ENCODE data around the gene LHCGR. TPM values are rescaled to one million over a fixed set of nuclear protein-coding genes. Genes with fewer than 3 reads are reported as not detected.

LHCGR gene
- polyA plus RNA-seq, 1 donor from 2014 or later: not detected

DNA sequence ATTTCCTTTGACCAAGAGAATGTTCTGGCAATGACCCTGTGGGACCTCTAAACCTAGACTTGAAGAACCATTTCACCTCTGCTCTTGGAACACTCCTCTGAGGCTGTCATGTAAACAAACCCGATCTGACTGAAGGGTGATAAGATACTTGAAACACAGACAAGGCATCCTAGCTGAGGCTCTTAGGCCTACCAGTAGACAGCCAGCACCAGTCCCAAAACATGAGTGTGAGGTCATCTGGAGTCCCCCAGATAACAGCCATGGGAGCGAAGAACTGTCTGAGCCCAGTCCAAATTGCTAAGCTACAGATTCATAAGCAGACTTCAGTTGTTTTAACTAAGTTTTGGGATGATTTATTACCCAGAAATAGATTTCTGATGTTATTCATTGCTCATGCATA, 39.5 kb upstream of the LHCGR start:
- H3F3A ChIP-seq (ENCODE audit: insufficient read depth, low read length, poor library complexity, severe bottlenecking): peaks cover 8% of the 10 kb centered on the region
- H4K20me1 ChIP-seq (ENCODE audit: insufficient read depth): no peaks in the 10 kb centered on the region
- no peak overlapping the region for H2AFZ ChIP-seq (ENCODE audit: low read depth, low read length)
- no peaks in the 10 kb centered on the region for H3K9me2 ChIP-seq (ENCODE audit: insufficient read depth, low read length)
- no peaks in the 10 kb centered on the region for H3K36me3 ChIP-seq (ENCODE audit: insufficient read depth, low read length)
- no peak overlapping the region for H3K4me2 ChIP-seq (ENCODE audit: low read length)
- H3K9me3 ChIP-seq (ENCODE audit: low read length): no peaks in the 10 kb centered on the region
- no peak for TF ChIP-seq RAD21 (conservative IDR thresholded peaks at IDR 0.05)
- no peak for TF ChIP-seq POLR2AphosphoS5 (IDR thresholded peaks at IDR 0.05)
- TF ChIP-seq MXI1 (conservative IDR thresholded peaks at IDR 0.05; ENCODE audit: poor library complexity, severe bottlenecking): no peak
- no peak for TF ChIP-seq SMC3 (conservative IDR thresholded peaks at IDR 0.05; ENCODE audit: poor library complexity)
- TF ChIP-seq, protein P1, sequence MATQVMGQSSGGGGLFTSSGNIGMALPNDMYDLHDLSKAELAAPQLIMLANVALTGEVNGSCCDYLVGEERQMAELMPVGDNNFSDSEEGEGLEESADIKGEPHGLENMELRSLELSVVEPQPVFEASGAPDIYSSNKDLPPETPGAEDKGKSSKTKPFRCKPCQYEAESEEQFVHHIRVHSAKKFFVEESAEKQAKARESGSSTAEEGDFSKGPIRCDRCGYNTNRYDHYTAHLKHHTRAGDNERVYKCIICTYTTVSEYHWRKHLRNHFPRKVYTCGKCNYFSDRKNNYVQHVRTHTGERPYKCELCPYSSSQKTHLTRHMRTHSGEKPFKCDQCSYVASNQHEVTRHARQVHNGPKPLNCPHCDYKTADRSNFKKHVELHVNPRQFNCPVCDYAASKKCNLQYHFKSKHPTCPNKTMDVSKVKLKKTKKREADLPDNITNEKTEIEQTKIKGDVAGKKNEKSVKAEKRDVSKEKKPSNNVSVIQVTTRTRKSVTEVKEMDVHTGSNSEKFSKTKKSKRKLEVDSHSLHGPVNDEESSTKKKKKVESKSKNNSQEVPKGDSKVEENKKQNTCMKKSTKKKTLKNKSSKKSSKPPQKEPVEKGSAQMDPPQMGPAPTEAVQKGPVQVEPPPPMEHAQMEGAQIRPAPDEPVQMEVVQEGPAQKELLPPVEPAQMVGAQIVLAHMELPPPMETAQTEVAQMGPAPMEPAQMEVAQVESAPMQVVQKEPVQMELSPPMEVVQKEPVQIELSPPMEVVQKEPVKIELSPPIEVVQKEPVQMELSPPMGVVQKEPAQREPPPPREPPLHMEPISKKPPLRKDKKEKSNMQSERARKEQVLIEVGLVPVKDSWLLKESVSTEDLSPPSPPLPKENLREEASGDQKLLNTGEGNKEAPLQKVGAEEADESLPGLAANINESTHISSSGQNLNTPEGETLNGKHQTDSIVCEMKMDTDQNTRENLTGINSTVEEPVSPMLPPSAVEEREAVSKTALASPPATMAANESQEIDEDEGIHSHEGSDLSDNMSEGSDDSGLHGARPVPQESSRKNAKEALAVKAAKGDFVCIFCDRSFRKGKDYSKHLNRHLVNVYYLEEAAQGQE (IDR thresholded peaks at IDR 0.05; ENCODE audit: borderline replicate concordance): no peak
- TF ChIP-seq TAF1 (IDR thresholded peaks at IDR 0.05; ENCODE audit: low read depth): no peak
- no peak for TF ChIP-seq EP300 (conservative IDR thresholded peaks at IDR 0.05; ENCODE audit: poor library complexity, severe bottlenecking)
- TF ChIP-seq, protein P2, sequence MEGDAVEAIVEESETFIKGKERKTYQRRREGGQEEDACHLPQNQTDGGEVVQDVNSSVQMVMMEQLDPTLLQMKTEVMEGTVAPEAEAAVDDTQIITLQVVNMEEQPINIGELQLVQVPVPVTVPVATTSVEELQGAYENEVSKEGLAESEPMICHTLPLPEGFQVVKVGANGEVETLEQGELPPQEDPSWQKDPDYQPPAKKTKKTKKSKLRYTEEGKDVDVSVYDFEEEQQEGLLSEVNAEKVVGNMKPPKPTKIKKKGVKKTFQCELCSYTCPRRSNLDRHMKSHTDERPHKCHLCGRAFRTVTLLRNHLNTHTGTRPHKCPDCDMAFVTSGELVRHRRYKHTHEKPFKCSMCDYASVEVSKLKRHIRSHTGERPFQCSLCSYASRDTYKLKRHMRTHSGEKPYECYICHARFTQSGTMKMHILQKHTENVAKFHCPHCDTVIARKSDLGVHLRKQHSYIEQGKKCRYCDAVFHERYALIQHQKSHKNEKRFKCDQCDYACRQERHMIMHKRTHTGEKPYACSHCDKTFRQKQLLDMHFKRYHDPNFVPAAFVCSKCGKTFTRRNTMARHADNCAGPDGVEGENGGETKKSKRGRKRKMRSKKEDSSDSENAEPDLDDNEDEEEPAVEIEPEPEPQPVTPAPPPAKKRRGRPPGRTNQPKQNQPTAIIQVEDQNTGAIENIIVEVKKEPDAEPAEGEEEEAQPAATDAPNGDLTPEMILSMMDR (IDR thresholded peaks at IDR 0.05; ENCODE audit: poor library complexity, severe bottlenecking): no peak
- no peak for TF ChIP-seq EZH2 (IDR thresholded peaks at IDR 0.05; ENCODE audit: borderline replicate concordance, insufficient read depth, low read length, poor library complexity, severe bottlenecking)
- H3K27ac ChIP-seq (ENCODE audit: low read length): no peak overlapping the region
- H3K4me3 ChIP-seq (ENCODE audit: low read length): no peak overlapping the region
- H3K9ac ChIP-seq (ENCODE audit: low read length): no peak overlapping the region
- H3K79me2 ChIP-seq (replicated peaks; ENCODE audit: insufficient read depth, low read length): no peaks in the 10 kb centered on the region
- H3K27me3 ChIP-seq (ENCODE audit: insufficient read depth, low read depth, low read length): no peaks in the 10 kb centered on the region

DNA sequence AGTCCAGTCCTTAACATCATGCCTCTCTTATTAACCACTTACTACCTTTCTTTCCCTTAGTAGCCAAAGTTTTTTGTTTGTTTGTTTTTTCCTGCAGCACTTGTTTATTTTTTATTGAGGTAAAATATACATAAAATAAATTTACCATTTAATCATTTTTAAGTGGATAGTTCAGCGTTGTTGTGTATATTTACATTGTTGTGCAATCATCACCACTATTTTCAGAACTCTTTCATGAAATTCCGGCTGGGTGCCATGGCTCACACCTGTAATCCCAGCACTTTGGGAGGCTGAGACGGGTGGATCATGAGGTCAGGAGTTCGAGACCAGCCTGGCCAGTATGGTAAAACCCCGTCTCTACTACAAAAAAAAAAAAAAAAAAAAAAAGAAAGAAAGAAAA, 38.1 kb upstream of the LHCGR start:
- H3K9me3 ChIP-seq (ENCODE audit: low read length): no peaks in the 10 kb centered on the region
- no peak overlapping the region for H3K4me2 ChIP-seq (ENCODE audit: low read length)
- peak overlapping the region; percentile 72 for H3K27ac ChIP-seq (ENCODE audit: low read length)
- H3K4me3 ChIP-seq (ENCODE audit: low read length): no peak overlapping the region
- H4K20me1 ChIP-seq (ENCODE audit: insufficient read depth): no peaks in the 10 kb centered on the region
- no peak overlapping the region for H3K9ac ChIP-seq (ENCODE audit: low read length)
- H2AFZ ChIP-seq (ENCODE audit: low read depth, low read length): no peak overlapping the region
- no peaks in the 10 kb centered on the region for H3K9me2 ChIP-seq (ENCODE audit: insufficient read depth, low read length)
- TF ChIP-seq SMC3 (conservative IDR thresholded peaks at IDR 0.05; ENCODE audit: poor library complexity) (no peak), POLR2AphosphoS5 (IDR thresholded peaks at IDR 0.05) (no peak), EZH2 (IDR thresholded peaks at IDR 0.05; ENCODE audit: borderline replicate concordance, insufficient read depth, low read length, poor library complexity, severe bottlenecking) (no peak), MXI1 (conservative IDR thresholded peaks at IDR 0.05; ENCODE audit: poor library complexity, severe bottlenecking) (no peak), EP300 (conservative IDR thresholded peaks at IDR 0.05; ENCODE audit: poor library complexity, severe bottlenecking) (no peak), TAF1 (IDR thresholded peaks at IDR 0.05; ENCODE audit: low read depth) (no peak), RAD21 (conservative IDR thresholded peaks at IDR 0.05) (no peak)
- TF ChIP-seq, protein P2 (IDR thresholded peaks at IDR 0.05; ENCODE audit: poor library complexity, severe bottlenecking): no peak
- TF ChIP-seq, protein P1 (IDR thresholded peaks at IDR 0.05; ENCODE audit: borderline replicate concordance): no peak
- H3K36me3 ChIP-seq (ENCODE audit: insufficient read depth, low read length): no peaks in the 10 kb centered on the region
- H3F3A ChIP-seq (ENCODE audit: insufficient read depth, low read length, poor library complexity, severe bottlenecking): peaks cover 8% of the 10 kb centered on the region
- no peaks in the 10 kb centered on the region for H3K27me3 ChIP-seq (ENCODE audit: insufficient read depth, low read depth, low read length)
- no peaks in the 10 kb centered on the region for H3K79me2 ChIP-seq (replicated peaks; ENCODE audit: insufficient read depth, low read length)

Measured in neural cell (in vitro differentiated cells).